Tibial nerve (tissue), 4 donors: ENCODE data around the gene PRKAG1. TPM values are rescaled to one million over a fixed set of nuclear protein-coding genes. Genes with fewer than 3 reads are reported as not detected.

Experiments used
- DNase-seq, 2 donors: peaks; one replicate each; pipeline ENCODE4 v3.0.0-alpha.2; 2019; ENCODE audit warnings: low spot score in 2 of 2
- H3K27ac ChIP-seq, 4 donors: fragments of 200-600 bp; sonication (generic) in 3 of 4; one replicate each; pipeline ENCODE4 v1.5.1; 2017 to 2019; ENCODE audit warnings: mild to moderate bottlenecking in 1 of 4
- H3K27me3 ChIP-seq, 2 donors: fragments of 200-600 bp; sonication (generic) in 1 of 2; one replicate each; pipeline versions ENCODE4 v1.5.1 to v1.6.0; 2017 to 2019
- H3K36me3 ChIP-seq, 3 donors: fragments of 200-600 bp; sonication (generic); one replicate each; pipeline ENCODE4 v1.5.1; 2018 to 2019
- H3K4me1 ChIP-seq, 4 donors: fragments of 200-600 bp; sonication (generic) in 3 of 4; one replicate each; pipeline ENCODE4 v1.5.1; 2017 to 2019
- H3K4me3 ChIP-seq, 4 donors: fragments of 200-600 bp; sonication (generic) in 3 of 4; one replicate each; pipeline ENCODE4 v1.5.1; 2017 to 2019; ENCODE audit warnings: mild to moderate bottlenecking in 1 of 4, moderate library complexity in 1 of 4
- H3K9me3 ChIP-seq, 4 donors: fragments of 200-600 bp; sonication (generic) in 3 of 4; one replicate each; pipeline ENCODE4 v1.5.1; 2017 to 2019
- CTCF ChIP-seq, 5 experiments: fragments of 200-600 bp in 3 of 5; fragments of 450-650 bp in 2 of 5; sonication (generic) in 3 of 5; IDR thresholded peaks; one replicate each; pipeline ENCODE4 v1.5.1; 2016 to 2019; ENCODE audit warnings: antibody characterized with exemption in 5 of 5, mild to moderate bottlenecking in 3 of 5, moderate library complexity in 2 of 5
- EP300 ChIP-seq, 2 donors: sonication (generic); formaldehyde crosslinking; IDR thresholded peaks; one replicate each; pipeline ENCODE4 v1.6.1; 2017; ENCODE audit warnings: antibody characterized with exemption in 2 of 2, mild to moderate bottlenecking in 1 of 2
- POLR2A ChIP-seq, 2 donors: fragments of 450-650 bp; IDR thresholded peaks; one replicate each; pipeline ENCODE4 v1.6.1; 2017; ENCODE audit warnings: antibody characterized with exemption in 2 of 2, mild to moderate bottlenecking in 2 of 2, moderate library complexity in 2 of 2
- WGBS, 2 donors: methylation state at CpG; one replicate each; pipeline ENCODE4 v1.1.5; 2018; 5-methylcytosine and 5-hydroxymethylcytosine counted together
- total RNA-seq, 4 donors: library from RNA; depleted of rRNA; stranded (reverse); fragments of >200 nt; gene quantifications; one replicate each; pipeline ENCODE4 v1.1.0, GENCODE V29; 2016

PRKAG1 gene
- total RNA-seq, 4 donors from 2014 or later = 40.6 to 60.7 (median 46.1) TPM

- Histone ChIP-seq H3K27ac (no peak overlapping the region), H3K9me3 (no peaks in the 10 kb centered on the region), H3K4me1 (no peaks in the 10 kb centered on the region), H3K36me3 (peaks cover 3 to 100% (median 27%) of the 10 kb centered on the region in 3 donors), H3K4me3 (no peak overlapping the region), H3K27me3 (no peaks in the 10 kb centered on the region)
- DNase-seq = no peak
- WGBS, 2 donors = 54 to 82% methylated on average over 4 of the region's 4 CpGs
- TF ChIP-seq POLR2A (IDR thresholded peaks at IDR 0.05) = no peak
- TF ChIP-seq CTCF (IDR thresholded peaks at IDR 0.05) = no peak
- TF ChIP-seq EP300 (IDR thresholded peaks at IDR 0.05) = no peak
Measured at GRCh38 chr12:49034286-49034622, 15.7 kb upstream of the PRKAG1 start.

GRCh38 chr12:49033611-49034285, 15.2 kb upstream of the PRKAG1 start:
- Histone ChIP-seq H3K36me3 (peaks cover 3 to 100% (median 24%) of the 10 kb centered on the region in 3 donors), H3K9me3 (no peaks in the 10 kb centered on the region), H3K27ac (no peak overlapping the region), H3K4me3 (no peak overlapping the region), H3K27me3 (no peaks in the 10 kb centered on the region), H3K4me1 (no peaks in the 10 kb centered on the region)
- no peak for TF ChIP-seq POLR2A (IDR thresholded peaks at IDR 0.05)
- TF ChIP-seq EP300 (IDR thresholded peaks at IDR 0.05) = no peak
- no peak for TF ChIP-seq CTCF (IDR thresholded peaks at IDR 0.05)
- DNase-seq = no peak
- 63 to 72% methylated on average over 9 of the region's 12 CpGs for WGBS, 2 donors

DNA sequence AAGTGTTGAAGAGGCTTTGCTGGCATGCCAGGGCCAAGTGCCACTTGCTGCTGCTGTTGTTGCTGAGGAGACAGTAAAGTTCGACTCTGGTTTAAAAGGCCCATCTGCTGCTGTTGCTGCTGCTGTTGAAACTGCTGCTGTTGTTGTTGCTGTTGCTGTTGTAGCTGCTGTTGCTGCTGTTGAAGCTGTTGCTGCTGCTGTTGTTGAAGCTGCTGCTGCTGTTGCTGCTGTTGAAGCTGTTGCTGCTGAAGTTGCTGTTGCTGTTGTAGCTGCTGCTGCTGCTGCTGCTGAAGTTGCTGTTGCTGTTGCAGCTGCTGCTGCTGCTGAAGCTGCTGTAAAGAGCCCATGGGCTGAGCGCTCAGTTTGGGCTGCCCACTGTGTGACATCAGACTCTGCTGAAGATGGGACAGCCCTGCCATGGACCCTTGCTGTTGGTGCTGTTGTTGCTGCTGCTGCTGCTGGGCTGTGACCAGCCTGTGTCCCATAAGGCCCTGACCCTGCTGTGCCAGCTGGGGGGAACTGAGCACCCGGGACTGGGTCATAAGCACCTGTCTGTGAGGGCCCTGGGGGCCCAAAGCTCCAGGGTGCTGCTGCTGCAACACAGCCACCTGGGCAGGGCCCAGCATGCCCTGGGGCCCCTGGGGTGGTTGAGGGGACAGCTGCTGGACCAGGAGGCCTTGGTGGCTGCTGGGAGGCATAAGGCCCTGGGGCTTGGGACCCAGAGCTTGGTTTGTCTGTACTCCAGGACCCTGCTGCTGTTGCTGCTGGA, 14.3 kb upstream of the PRKAG1 start:
- TF ChIP-seq EP300 (IDR thresholded peaks at IDR 0.05) (no peak), CTCF (IDR thresholded peaks at IDR 0.05) (no peak), POLR2A (IDR thresholded peaks at IDR 0.05) (no peak)
- no peak overlapping the region for H3K27ac ChIP-seq
- no peaks in the 10 kb centered on the region for H3K9me3 ChIP-seq
- WGBS, 2 donors = 88 to 100% methylated on average over 1 of the region's 3 CpGs
- H3K4me1 ChIP-seq = no peaks in the 10 kb centered on the region
- no peak overlapping the region for H3K4me3 ChIP-seq
- H3K36me3 ChIP-seq = peaks cover 6 to 100% (median 26%) of the 10 kb centered on the region in 3 donors
- DNase-seq = no peak
- H3K27me3 ChIP-seq = no peaks in the 10 kb centered on the region

DNA sequence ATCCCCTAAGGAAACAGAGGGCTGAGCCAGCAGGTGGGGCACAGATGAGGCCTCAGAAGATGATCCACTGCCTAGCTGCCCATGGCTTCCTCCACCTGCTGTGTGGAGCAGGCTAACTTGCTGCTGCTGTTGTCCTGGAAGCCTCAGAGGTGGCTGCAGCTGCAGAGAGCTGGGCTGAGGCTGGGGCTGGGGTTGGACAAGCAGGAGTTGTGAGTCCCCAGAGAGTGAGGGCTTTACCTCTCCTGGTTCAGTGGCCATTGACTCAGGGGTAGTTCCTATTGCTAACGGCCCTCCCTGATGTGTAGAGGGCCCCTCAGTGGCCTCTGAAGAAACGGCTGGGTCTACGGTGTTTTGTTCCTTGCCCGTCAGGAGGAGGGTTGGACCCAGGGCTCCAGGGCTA, 13.7 kb upstream of the PRKAG1 start:
- Histone ChIP-seq H3K27me3 (no peaks in the 10 kb centered on the region), H3K4me3 (no peak overlapping the region), H3K4me1 (no peaks in the 10 kb centered on the region), H3K9me3 (no peaks in the 10 kb centered on the region), H3K36me3 (peaks cover 8 to 100% (median 32%) of the 10 kb centered on the region in 3 donors), H3K27ac (no peak overlapping the region)
- 70 to 72% methylated on average over 4 of the region's 4 CpGs for WGBS, 2 donors
- no peak for DNase-seq
- TF ChIP-seq CTCF (IDR thresholded peaks at IDR 0.05) = no peak
- TF ChIP-seq EP300 (IDR thresholded peaks at IDR 0.05) = no peak
- TF ChIP-seq POLR2A (IDR thresholded peaks at IDR 0.05) = no peak

DNA sequence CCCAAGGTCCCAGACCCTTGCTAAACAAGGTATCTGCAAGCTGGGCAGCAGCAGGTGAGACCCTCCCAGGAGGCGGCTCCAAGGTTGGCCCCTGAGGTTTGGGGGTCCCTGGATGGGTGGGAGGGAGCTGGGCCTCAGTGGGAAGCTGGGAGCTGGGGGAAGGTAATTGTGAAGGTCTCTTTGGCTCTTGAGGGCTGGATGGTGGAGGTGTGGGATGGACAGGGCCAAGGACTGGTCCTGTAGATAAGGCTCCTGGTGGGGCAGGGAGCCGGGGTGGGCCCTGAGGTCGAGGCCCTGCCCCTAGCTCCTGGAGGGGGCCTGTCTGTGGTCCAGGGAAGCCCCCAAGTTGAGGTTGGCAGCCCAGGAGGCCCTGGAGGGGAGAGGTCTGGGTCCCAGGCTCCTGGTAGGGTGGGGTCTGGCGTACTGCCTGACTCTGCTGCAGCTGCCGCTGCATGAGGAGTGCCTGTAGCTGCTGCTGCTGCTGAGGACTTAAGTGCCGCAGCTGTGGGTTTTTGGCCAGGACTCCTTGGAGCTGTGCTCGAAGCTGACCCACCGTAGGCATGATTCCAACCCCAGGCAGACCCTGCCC, 13.1 kb upstream of the PRKAG1 start:
- H3K4me1 ChIP-seq = no peaks in the 10 kb centered on the region
- H3K27ac ChIP-seq = no peak overlapping the region
- H3K4me3 ChIP-seq = no peak overlapping the region
- H3K9me3 ChIP-seq = no peaks in the 10 kb centered on the region
- 86 to 87% methylated on average over 4 to 8 of the region's 8 CpGs for WGBS, 2 donors
- peaks cover 8 to 100% (median 38%) of the 10 kb centered on the region in 3 donors for H3K36me3 ChIP-seq
- no peak for DNase-seq
- H3K27me3 ChIP-seq = no peaks in the 10 kb centered on the region
- TF ChIP-seq POLR2A (IDR thresholded peaks at IDR 0.05) (no peak), CTCF (IDR thresholded peaks at IDR 0.05) (no peak), EP300 (IDR thresholded peaks at IDR 0.05) (no peak)
